Measurements from ENCODE around the gene IL17REL. TPM values are rescaled to one million over a fixed set of nuclear protein-coding genes. Genes with fewer than 3 reads are reported as not detected.

IL17REL gene
- total and polyA plus RNA-seq, 5 donors from 2014 or later = 0.07 to 0.57 TPM; not detected in 3

GRCh38 chr22:49956418-49956770 is 56.2 kb downstream of the IL17REL start:
- ATAC-seq (ENCODE audit: low read depth in 2 of 2) (no peak), DNase-seq (no peak)
- no peak overlapping the region for H3K27ac Mint-ChIP-seq
- H3K27me3 Mint-ChIP-seq = peaks cover 5% of the 10 kb centered on the region
- Histone ChIP-seq H3K27ac (ENCODE audit: insufficient read depth, low read length, poor library complexity, severe bottlenecking) (no peak overlapping the region), H3K4me3 (ENCODE audit: low read depth, low read length) (no peak overlapping the region), H3K9me3 (ENCODE audit: control insufficient read depth in 2 of 2, low read length in 2 of 2) (no peaks in the 10 kb centered on the region), H3K27me3 (ENCODE audit: control insufficient read depth, insufficient read depth, low read length) (no peaks in the 10 kb centered on the region), H3K36me3 (ENCODE audit: control insufficient read depth, insufficient read depth, low read length) (no peaks in the 10 kb centered on the region), H3K4me1 (ENCODE audit: control insufficient read depth, insufficient read depth, low read length, poor library complexity, severe bottlenecking) (peaks cover 9% of the 10 kb centered on the region)
- H3K4me3 Mint-ChIP-seq = no peak overlapping the region
- H3K9me3 Mint-ChIP-seq = no peaks in the 10 kb centered on the region
- H3K36me3 Mint-ChIP-seq = no peaks in the 10 kb centered on the region
- peaks cover 0 to 9% (median 0%) of the 10 kb centered on the region in 4 donors for H3K4me1 Mint-ChIP-seq

GRCh38 chr22:49955581-49956417 is 56.8 kb downstream of the IL17REL start:
- no peaks in the 10 kb centered on the region for H3K9me3 Mint-ChIP-seq
- Histone ChIP-seq H3K4me3 (ENCODE audit: low read depth, low read length) (no peak overlapping the region), H3K27me3 (ENCODE audit: control insufficient read depth, insufficient read depth, low read length) (no peaks in the 10 kb centered on the region), H3K36me3 (ENCODE audit: control insufficient read depth, insufficient read depth, low read length) (no peaks in the 10 kb centered on the region), H3K9me3 (ENCODE audit: control insufficient read depth in 2 of 2, low read length in 2 of 2) (no peaks in the 10 kb centered on the region), H3K4me1 (ENCODE audit: control insufficient read depth, insufficient read depth, low read length, poor library complexity, severe bottlenecking) (peaks cover 9% of the 10 kb centered on the region), H3K27ac (ENCODE audit: insufficient read depth, low read length, poor library complexity, severe bottlenecking) (no peak overlapping the region)
- DNase-seq = no peak
- H3K27ac Mint-ChIP-seq = no peak overlapping the region
- peaks cover 0 to 9% (median 0%) of the 10 kb centered on the region in 4 donors for H3K4me1 Mint-ChIP-seq
- peaks cover 5% of the 10 kb centered on the region for H3K27me3 Mint-ChIP-seq
- no peak overlapping the region for H3K4me3 Mint-ChIP-seq
- H3K36me3 Mint-ChIP-seq = no peaks in the 10 kb centered on the region
- no peak for ATAC-seq (ENCODE audit: low read depth in 2 of 2)

GRCh38 chr22:49954991-49955580 is 57.5 kb downstream of the IL17REL start:
- Mint-ChIP-seq H3K9me3 (no peaks in the 10 kb centered on the region), H3K36me3 (no peaks in the 10 kb centered on the region), H3K4me3 (no peak overlapping the region), H3K27me3 (peaks cover 5% of the 10 kb centered on the region), H3K27ac (no peak overlapping the region), H3K4me1 (peaks cover 0 to 9% (median 0%) of the 10 kb centered on the region in 4 donors)
- ATAC-seq (ENCODE audit: low read depth in 2 of 2) (no peak), DNase-seq (no peak)
- Histone ChIP-seq H3K4me1 (ENCODE audit: control insufficient read depth, insufficient read depth, low read length, poor library complexity, severe bottlenecking) (peaks cover 8% of the 10 kb centered on the region), H3K27me3 (ENCODE audit: control insufficient read depth, insufficient read depth, low read length) (no peaks in the 10 kb centered on the region), H3K36me3 (ENCODE audit: control insufficient read depth, insufficient read depth, low read length) (no peaks in the 10 kb centered on the region), H3K4me3 (ENCODE audit: low read depth, low read length) (no peak overlapping the region), H3K9me3 (ENCODE audit: control insufficient read depth in 2 of 2, low read length in 2 of 2) (no peaks in the 10 kb centered on the region), H3K27ac (ENCODE audit: insufficient read depth, low read length, poor library complexity, severe bottlenecking) (no peak overlapping the region)

GRCh38 chr22:49954354-49954753 is 58.2 kb downstream of the IL17REL start:
- Histone ChIP-seq H3K4me1 (ENCODE audit: control insufficient read depth, insufficient read depth, low read length, poor library complexity, severe bottlenecking) (peaks cover 1% of the 10 kb centered on the region), H3K36me3 (ENCODE audit: control insufficient read depth, insufficient read depth, low read length) (no peaks in the 10 kb centered on the region), H3K27ac (ENCODE audit: insufficient read depth, low read length, poor library complexity, severe bottlenecking) (no peak overlapping the region), H3K4me3 (ENCODE audit: low read depth, low read length) (no peak overlapping the region), H3K9me3 (ENCODE audit: control insufficient read depth in 2 of 2, low read length in 2 of 2) (no peaks in the 10 kb centered on the region), H3K27me3 (ENCODE audit: control insufficient read depth, insufficient read depth, low read length) (no peaks in the 10 kb centered on the region)
- DNase-seq = no peak
- H3K27ac Mint-ChIP-seq = no peak overlapping the region
- H3K9me3 Mint-ChIP-seq = no peaks in the 10 kb centered on the region
- peaks cover 5% of the 10 kb centered on the region for H3K27me3 Mint-ChIP-seq
- H3K4me1 Mint-ChIP-seq = peaks cover 0 to 6% (median 0%) of the 10 kb centered on the region in 4 donors
- no peak overlapping the region for H3K4me3 Mint-ChIP-seq
- no peak for ATAC-seq (ENCODE audit: low read depth in 2 of 2)
- H3K36me3 Mint-ChIP-seq = no peaks in the 10 kb centered on the region

GRCh38 chr22:49953680-49954344 is 58.8 kb downstream of the IL17REL start:
- Histone ChIP-seq H3K9me3 (ENCODE audit: control insufficient read depth in 2 of 2, low read length in 2 of 2) (no peaks in the 10 kb centered on the region), H3K27me3 (ENCODE audit: control insufficient read depth, insufficient read depth, low read length) (no peaks in the 10 kb centered on the region), H3K4me1 (ENCODE audit: control insufficient read depth, insufficient read depth, low read length, poor library complexity, severe bottlenecking) (no peaks in the 10 kb centered on the region), H3K4me3 (ENCODE audit: low read depth, low read length) (no peak overlapping the region), H3K36me3 (ENCODE audit: control insufficient read depth, insufficient read depth, low read length) (no peaks in the 10 kb centered on the region), H3K27ac (ENCODE audit: insufficient read depth, low read length, poor library complexity, severe bottlenecking) (no peak overlapping the region)
- Mint-ChIP-seq H3K27me3 (peaks cover 2% of the 10 kb centered on the region), H3K4me3 (no peak overlapping the region), H3K4me1 (peaks cover 0 to 1% (median 0%) of the 10 kb centered on the region in 4 donors), H3K9me3 (no peaks in the 10 kb centered on the region), H3K27ac (no peak overlapping the region), H3K36me3 (no peaks in the 10 kb centered on the region)
- DNase-seq (no peak), ATAC-seq (ENCODE audit: low read depth in 2 of 2) (no peak)

GRCh38 chr22:49953027-49953679 is 59.4 kb downstream of the IL17REL start:
- no peak for ATAC-seq (ENCODE audit: low read depth in 2 of 2)
- Mint-ChIP-seq H3K36me3 (no peaks in the 10 kb centered on the region), H3K27ac (no peak overlapping the region), H3K4me3 (no peak overlapping the region), H3K27me3 (no peaks in the 10 kb centered on the region), H3K4me1 (no peaks in the 10 kb centered on the region), H3K9me3 (no peaks in the 10 kb centered on the region)
- no peaks in the 10 kb centered on the region for H3K27me3 ChIP-seq (ENCODE audit: control insufficient read depth, insufficient read depth, low read length)
- H3K4me1 ChIP-seq (ENCODE audit: control insufficient read depth, insufficient read depth, low read length, poor library complexity, severe bottlenecking) = no peaks in the 10 kb centered on the region
- no peaks in the 10 kb centered on the region for H3K9me3 ChIP-seq (ENCODE audit: control insufficient read depth in 2 of 2, low read length in 2 of 2)
- DNase-seq = no peak
- H3K36me3 ChIP-seq (ENCODE audit: control insufficient read depth, insufficient read depth, low read length) = no peaks in the 10 kb centered on the region
- H3K4me3 ChIP-seq (ENCODE audit: low read depth, low read length) = no peak overlapping the region
- no peak overlapping the region for H3K27ac ChIP-seq (ENCODE audit: insufficient read depth, low read length, poor library complexity, severe bottlenecking)

GRCh38 chr22:49951986-49952896 is 60.3 kb downstream of the IL17REL start:
- no peak overlapping the region for H3K27ac Mint-ChIP-seq
- no peak for ATAC-seq (ENCODE audit: low read depth in 2 of 2)

More at GRCh38 chr22:49951986-49952896, 60.3 kb downstream of the IL17REL start:
- no peak overlapping the region for H3K4me3 ChIP-seq (ENCODE audit: low read depth, low read length)
- H3K4me1 ChIP-seq (ENCODE audit: control insufficient read depth, insufficient read depth, low read length, poor library complexity, severe bottlenecking) = no peaks in the 10 kb centered on the region
- DNase-seq = no peak
- H3K27me3 Mint-ChIP-seq = no peaks in the 10 kb centered on the region
- no peaks in the 10 kb centered on the region for H3K9me3 Mint-ChIP-seq
- no peak overlapping the region for H3K27ac ChIP-seq (ENCODE audit: insufficient read depth, low read length, poor library complexity, severe bottlenecking)
- no peak overlapping the region for H3K4me3 Mint-ChIP-seq
- H3K4me1 Mint-ChIP-seq = no peaks in the 10 kb centered on the region
- no peaks in the 10 kb centered on the region for H3K27me3 ChIP-seq (ENCODE audit: control insufficient read depth, insufficient read depth, low read length)
- H3K36me3 ChIP-seq (ENCODE audit: control insufficient read depth, insufficient read depth, low read length) = no peaks in the 10 kb centered on the region
- no peaks in the 10 kb centered on the region for H3K36me3 Mint-ChIP-seq
- H3K9me3 ChIP-seq (ENCODE audit: control insufficient read depth in 2 of 2, low read length in 2 of 2) = no peaks in the 10 kb centered on the region
